Neural progenitor cell (in vitro differentiated cells): ENCODE measurements around the gene DLX4. TPM values are rescaled to one million over a fixed set of nuclear protein-coding genes. Genes with fewer than 3 reads are reported as not detected.

ENCODE experiments used
- DNase-seq: peaks from one replicate; pipeline ENCODE4 v3.0.0-alpha.2; 2016; ENCODE audit warnings: low spot score
- H2AFZ ChIP-seq: fragments of 200-600 bp; sonication (generic); replicated peaks from 2 replicates; pipeline ENCODE4 v1.6.1; 2016; ENCODE audit warnings: antibody characterized with exemption
- H3F3A ChIP-seq: fragments of 200-600 bp; sonication (generic); 2 replicates; pipeline ENCODE4 v1.6.1; 2016; ENCODE audit warnings: antibody characterized with exemption, low read depth
- H3K27ac ChIP-seq: fragments of 200-600 bp; sonication (generic); 2 replicates; pipeline ENCODE4 v1.5.1; 2016; ENCODE audit warnings: mild to moderate bottlenecking
- H3K27me3 ChIP-seq: fragments of 200-600 bp; sonication (generic); 2 replicates; pipeline ENCODE4 v1.6.1; 2016; ENCODE audit warnings: mild to moderate bottlenecking, moderate library complexity
- H3K36me3 ChIP-seq: fragments of 200-600 bp; sonication (generic); 2 replicates; pipeline ENCODE4 v1.5.1; 2016
- H3K4me1 ChIP-seq: fragments of 200-600 bp; sonication (generic); 2 replicates; pipeline ENCODE4 v1.6.1; 2016; ENCODE audit warnings: mixed run types
- H3K4me2 ChIP-seq: fragments of 200-600 bp; sonication (generic); 2 replicates; pipeline ENCODE4 v1.6.1; 2016
- H3K4me3 ChIP-seq: fragments of 200-600 bp; sonication (generic); 2 replicates; pipeline ENCODE4 v1.5.1; 2016
- H3K79me2 ChIP-seq: fragments of 200-600 bp; sonication (generic); 2 replicates; pipeline ENCODE4 v1.6.1; 2016; ENCODE audit warnings: low read depth
- H3K9ac ChIP-seq: fragments of 200-600 bp; sonication (generic); 2 replicates; pipeline ENCODE4 v1.6.1; 2016
- H3K9me3 ChIP-seq: fragments of 200-600 bp; sonication (generic); 2 replicates; pipeline ENCODE4 v1.5.1; 2016; ENCODE audit warnings: low read depth
- H4K20me1 ChIP-seq: fragments of 200-600 bp; sonication (generic); 2 replicates; pipeline ENCODE4 v1.6.1; 2016; ENCODE audit warnings: low read depth
- H3K27ac Mint-ChIP-seq: 3 replicates; pipeline ENCODE4 v1.8.0; 2021; ENCODE audit warnings: mixed read lengths
- H3K27me3 Mint-ChIP-seq: 2 replicates; pipeline ENCODE4 v1.8.0; 2022; ENCODE audit warnings: low read depth, mild to moderate bottlenecking, inconsistent platforms, moderate library complexity, mixed read lengths; ENCODE audit not compliant: insufficient read depth
- H3K36me3 Mint-ChIP-seq: 3 replicates; pipeline ENCODE4 v1.8.0; 2021; ENCODE audit warnings: mixed read lengths
- H3K4me1 Mint-ChIP-seq: 3 replicates; pipeline ENCODE4 v1.8.0; 2021; ENCODE audit warnings: mixed read lengths
- H3K4me3 Mint-ChIP-seq: 3 replicates; pipeline ENCODE4 v1.8.0; 2021; ENCODE audit warnings: mild to moderate bottlenecking, moderate library complexity, mixed read lengths
- H3K9me3 Mint-ChIP-seq: 3 replicates; pipeline ENCODE4 v1.8.0; 2020; ENCODE audit warnings: mixed read lengths
- EZH2 ChIP-seq: fragments of 200-600 bp; sonication (generic); IDR thresholded peaks from 2 replicates; pipeline ENCODE4 v1.6.1; 2017; ENCODE audit warnings: antibody characterized with exemption, mild to moderate bottlenecking, moderate library complexity
- EZH2phosphoT487 ChIP-seq: fragments of 200-600 bp; sonication (generic); IDR thresholded peaks from 2 replicates; pipeline ENCODE4 v1.6.1; 2017; ENCODE audit warnings: antibody characterized with exemption
- small RNA-seq: library from RNA; depleted of rRNA; stranded (forward); fragments of <200 nt; gene quantifications from one replicate; pipeline ENCODE3, GENCODE V24; 2015
- total RNA-seq: library from RNA; depleted of rRNA; stranded (reverse); fragments of >200 nt; gene quantifications from 2 replicates; pipeline ENCODE4 v1.2.3, GENCODE V29; 2015; ENCODE audit warnings: low replicate concordance
- TF ChIP-seq, protein P1 (sequence below): fragments of 200-600 bp; sonication (generic); IDR thresholded peaks from 2 replicates; pipeline ENCODE4 v1.5.1; 2017; ENCODE audit warnings: antibody characterized with exemption, mild to moderate bottlenecking

The DLX4 gene
- total RNA-seq, 1 donor from 2014 or later: not detected

- no peak overlapping the region for H3K27ac Mint-ChIP-seq
- no peak overlapping the region for H3K9ac ChIP-seq
- H3K4me3 Mint-ChIP-seq: no peak overlapping the region
Measured at GRCh38 chr17:50021681-50022370, 52.8 kb downstream of the DLX4 start.

GRCh38 chr17:50022463-50023130 is 53.6 kb downstream of the DLX4 start:
- peaks cover 47% of the 10 kb centered on the region for H3F3A ChIP-seq
- no peak overlapping the region for H3K4me2 ChIP-seq
- TF ChIP-seq EZH2: no peak
- TF ChIP-seq EZH2phosphoT487: no peak
- H3K79me2 ChIP-seq: no peaks in the 10 kb centered on the region
- H3K36me3 Mint-ChIP-seq: no peaks in the 10 kb centered on the region
- no peak overlapping the region for H3K27ac Mint-ChIP-seq
- H3K4me1 Mint-ChIP-seq: peaks cover 13% of the 10 kb centered on the region
- peaks cover 4% of the 10 kb centered on the region for H3K27me3 Mint-ChIP-seq
- no peak overlapping the region for H3K9ac ChIP-seq
- no peaks in the 10 kb centered on the region for H4K20me1 ChIP-seq
- H3K27me3 ChIP-seq: no peaks in the 10 kb centered on the region
- H2AFZ ChIP-seq: no peak overlapping the region
- H3K9me3 Mint-ChIP-seq: no peaks in the 10 kb centered on the region
- H3K9me3 ChIP-seq: no peaks in the 10 kb centered on the region
- no peak overlapping the region for H3K4me3 ChIP-seq
- DNase-seq: no peak
- H3K27ac ChIP-seq: no peak overlapping the region
- H3K4me3 Mint-ChIP-seq: no peak overlapping the region
- peaks cover 7% of the 10 kb centered on the region for H3K4me1 ChIP-seq
- H3K36me3 ChIP-seq: no peaks in the 10 kb centered on the region

More at GRCh38 chr17:50021681-50022370, 52.8 kb downstream of the DLX4 start:
- Histone ChIP-seq H3K4me2 (no peak overlapping the region), H3K27ac (no peak overlapping the region), H3K4me1 (no peaks in the 10 kb centered on the region), H3K79me2 (no peaks in the 10 kb centered on the region), H3K27me3 (no peaks in the 10 kb centered on the region), H3K9me3 (no peaks in the 10 kb centered on the region), H4K20me1 (no peaks in the 10 kb centered on the region), H3F3A (peaks cover 47% of the 10 kb centered on the region), H2AFZ (no peak overlapping the region), H3K36me3 (no peaks in the 10 kb centered on the region), H3K4me3 (no peak overlapping the region)
- Mint-ChIP-seq H3K9me3 (no peaks in the 10 kb centered on the region), H3K4me1 (peaks cover 10% of the 10 kb centered on the region), H3K36me3 (no peaks in the 10 kb centered on the region), H3K27me3 (peaks cover 4% of the 10 kb centered on the region)
- TF ChIP-seq EZH2: no peak
- no peak for TF ChIP-seq EZH2phosphoT487
- TF ChIP-seq, protein P1, sequence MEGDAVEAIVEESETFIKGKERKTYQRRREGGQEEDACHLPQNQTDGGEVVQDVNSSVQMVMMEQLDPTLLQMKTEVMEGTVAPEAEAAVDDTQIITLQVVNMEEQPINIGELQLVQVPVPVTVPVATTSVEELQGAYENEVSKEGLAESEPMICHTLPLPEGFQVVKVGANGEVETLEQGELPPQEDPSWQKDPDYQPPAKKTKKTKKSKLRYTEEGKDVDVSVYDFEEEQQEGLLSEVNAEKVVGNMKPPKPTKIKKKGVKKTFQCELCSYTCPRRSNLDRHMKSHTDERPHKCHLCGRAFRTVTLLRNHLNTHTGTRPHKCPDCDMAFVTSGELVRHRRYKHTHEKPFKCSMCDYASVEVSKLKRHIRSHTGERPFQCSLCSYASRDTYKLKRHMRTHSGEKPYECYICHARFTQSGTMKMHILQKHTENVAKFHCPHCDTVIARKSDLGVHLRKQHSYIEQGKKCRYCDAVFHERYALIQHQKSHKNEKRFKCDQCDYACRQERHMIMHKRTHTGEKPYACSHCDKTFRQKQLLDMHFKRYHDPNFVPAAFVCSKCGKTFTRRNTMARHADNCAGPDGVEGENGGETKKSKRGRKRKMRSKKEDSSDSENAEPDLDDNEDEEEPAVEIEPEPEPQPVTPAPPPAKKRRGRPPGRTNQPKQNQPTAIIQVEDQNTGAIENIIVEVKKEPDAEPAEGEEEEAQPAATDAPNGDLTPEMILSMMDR: no peak
- DNase-seq: no peak

DNA sequence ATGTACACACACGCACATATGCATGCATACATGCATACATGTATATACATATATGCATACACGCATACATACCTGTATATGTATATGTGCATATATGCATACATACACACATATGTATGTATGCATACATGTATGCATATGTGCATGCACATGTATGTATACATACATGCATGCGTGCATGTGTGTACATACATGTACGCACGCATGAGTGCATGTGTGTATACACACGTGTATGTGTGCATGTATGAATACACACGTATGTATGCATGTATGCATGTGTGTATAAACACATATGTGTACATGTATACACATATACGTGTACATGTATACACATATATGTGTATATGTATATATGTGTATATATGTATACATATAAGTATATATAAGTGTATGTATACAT is 54.5 kb downstream of the DLX4 start:
- H3K4me3 Mint-ChIP-seq: no peak overlapping the region
- H3K36me3 Mint-ChIP-seq: no peaks in the 10 kb centered on the region
- Histone ChIP-seq H2AFZ (no peak overlapping the region), H3K27me3 (peaks cover 5% of the 10 kb centered on the region), H3K36me3 (no peaks in the 10 kb centered on the region), H4K20me1 (no peaks in the 10 kb centered on the region), H3K4me3 (no peak overlapping the region), H3F3A (peaks cover 47% of the 10 kb centered on the region), H3K27ac (no peak overlapping the region), H3K9me3 (no peaks in the 10 kb centered on the region), H3K4me2 (no peak overlapping the region), H3K4me1 (peaks cover 16% of the 10 kb centered on the region), H3K79me2 (no peaks in the 10 kb centered on the region), H3K9ac (no peak overlapping the region)
- H3K9me3 Mint-ChIP-seq: no peaks in the 10 kb centered on the region
- DNase-seq: no peak
- H3K27ac Mint-ChIP-seq: no peak overlapping the region
- H3K4me1 Mint-ChIP-seq: peaks cover 14% of the 10 kb centered on the region
- no peak for TF ChIP-seq EZH2
- TF ChIP-seq, protein P1: no peak
- TF ChIP-seq EZH2phosphoT487: peak; percentile 30
- peaks cover 8% of the 10 kb centered on the region for H3K27me3 Mint-ChIP-seq

Small RNA genes lying within 50 kb of the gene (small RNA-seq; reads per million reads assigned to genes)
- not detected for gene RNU6-1313P

Other genes starting within 250 kb of the DLX4 start
- gene FAM117A, start 205.1 kb upstream of the DLX4 start, total RNA-seq: 14.6 and 29.5 TPM in 2 replicates
- gene KAT7, start 180.5 kb upstream of the DLX4 start, total RNA-seq: 125 and 139 TPM in 2 replicates
- gene TAC4, start 121.1 kb upstream of the DLX4 start, total RNA-seq: not detected in 2 replicates
- gene DLX3, start 26.0 kb downstream of the DLX4 start, total RNA-seq: 0.04 and 0.87 TPM in 2 replicates
- gene ITGA3, start 86.9 kb downstream of the DLX4 start, total RNA-seq: 7.7 and 11.9 TPM in 2 replicates
- 12.6 and 17.3 TPM in 2 replicates for gene PDK2, start 126.2 kb downstream of the DLX4 start, total RNA-seq
- gene SAMD14, start 161.0 kb downstream of the DLX4 start, total RNA-seq: 8.7 and 27.9 TPM in 2 replicates
- 12.0 and 31.4 TPM in 2 replicates for gene PPP1R9B, start 181.5 kb downstream of the DLX4 start, total RNA-seq
- 1.5 TPM in 1 of 2 replicates, not detected in the other for gene SGCA, start 196.8 kb downstream of the DLX4 start, total RNA-seq
- gene COL1A1, start 232.4 kb downstream of the DLX4 start, total RNA-seq: 1.1 and 4.2 TPM in 2 replicates